Neural cell (in vitro differentiated cells): ENCODE data around the gene SGSH. TPM values are rescaled to one million over a fixed set of nuclear protein-coding genes. Genes with fewer than 3 reads are reported as not detected.

ENCODE experiments used
- H2AFZ ChIP-seq: fragments of 200-600, 300-800 bp; sonication (generic), shearing (Covaris generic); 2 replicates; pipeline ENCODE4 v1.6.0; 2014; ENCODE audit warnings: low read depth, mild to moderate bottlenecking, antibody characterized with exemption, low read length, moderate library complexity
- H3F3A ChIP-seq: fragments of 200-600 bp; shearing (Covaris generic); 2 replicates; pipeline ENCODE4 v1.6.1; 2016; ENCODE audit warnings: mild to moderate bottlenecking, moderate library complexity, mixed read lengths, antibody characterized with exemption, low read length; ENCODE audit not compliant: insufficient read depth, poor library complexity, severe bottlenecking
- H3K27ac ChIP-seq: fragments of 200-600, 300-800 bp; sonication (generic), shearing (Covaris generic); 2 replicates; pipeline ENCODE4 v1.5.1; 2014; ENCODE audit warnings: mild to moderate bottlenecking, low read length, moderate library complexity
- H3K27me3 ChIP-seq: fragments of 300-800, 200-600 bp; sonication (generic), shearing (Covaris generic); 2 replicates; pipeline ENCODE4 v1.6.0; 2014; ENCODE audit warnings: mild to moderate bottlenecking, low read depth, low read length, moderate library complexity; ENCODE audit not compliant: insufficient read depth
- H3K36me3 ChIP-seq: fragments of 300-800, 200-600 bp; sonication (generic), shearing (Covaris generic); 2 replicates; pipeline ENCODE4 v1.5.1; 2014; ENCODE audit warnings: mild to moderate bottlenecking, antibody characterized with exemption, low read length, moderate library complexity; ENCODE audit not compliant: insufficient read depth
- H3K4me2 ChIP-seq: fragments of 300-800, 200-600 bp; sonication (generic), shearing (Covaris generic); 2 replicates; pipeline ENCODE4 v1.6.0; 2014; ENCODE audit warnings: mild to moderate bottlenecking, low read length
- H3K4me3 ChIP-seq: fragments of 300-800, 200-600 bp; sonication (generic), shearing (Covaris generic); 2 replicates; pipeline ENCODE4 v1.5.1; 2014; ENCODE audit warnings: mild to moderate bottlenecking, low read length, moderate library complexity
- H3K79me2 ChIP-seq: fragments of 200-600 bp; shearing (Covaris generic); replicated peaks from 2 replicates; pipeline ENCODE4 v1.6.0; 2014; ENCODE audit warnings: mild to moderate bottlenecking, low read length, moderate library complexity; ENCODE audit not compliant: insufficient read depth
- H3K9ac ChIP-seq: fragments of 300-800, 200-600 bp; sonication (generic), shearing (Covaris generic); 2 replicates; pipeline ENCODE4 v1.6.1; 2016; ENCODE audit warnings: mild to moderate bottlenecking, low read length, mixed read lengths
- H3K9me2 ChIP-seq: fragments of 200-600 bp; shearing (Covaris generic); 2 replicates; pipeline ENCODE4 v1.6.1; 2016; ENCODE audit warnings: mild to moderate bottlenecking, low read length, mixed read lengths; ENCODE audit not compliant: insufficient read depth
- H3K9me3 ChIP-seq: fragments of 200-600, 300-800 bp; sonication (generic), shearing (Covaris generic); 2 replicates; pipeline ENCODE4 v1.6.1; 2016; ENCODE audit warnings: mild to moderate bottlenecking, mixed run types, low read length, moderate library complexity, mixed read lengths
- H4K20me1 ChIP-seq: fragments of 200-600 bp; shearing (Covaris generic); 2 replicates; pipeline ENCODE4 v1.6.1; 2016; ENCODE audit warnings: mild to moderate bottlenecking, mixed run types; ENCODE audit not compliant: insufficient read depth
- CTCF ChIP-seq: fragments of 450-650 bp; IDR thresholded peaks from 2 replicates; pipeline ENCODE4 v1.5.1; 2014; ENCODE audit warnings: antibody characterized with exemption, mild to moderate bottlenecking, moderate library complexity; ENCODE audit not compliant: poor library complexity, severe bottlenecking
- EP300 ChIP-seq: fragments of 450-650 bp; conservative IDR thresholded peaks from 2 replicates; pipeline ENCODE4 v1.6.1; 2014; ENCODE audit warnings: antibody characterized with exemption, mild to moderate bottlenecking, moderate library complexity; ENCODE audit not compliant: poor library complexity, severe bottlenecking
- EZH2 ChIP-seq: fragments of 200-600, 300-800 bp; shearing (Covaris generic), sonication (generic); IDR thresholded peaks from 2 replicates; pipeline ENCODE4 v1.6.1; 2014; ENCODE audit warnings: antibody characterized with exemption, low read length, borderline replicate concordance, mild to moderate bottlenecking; ENCODE audit not compliant: insufficient read depth, poor library complexity, severe bottlenecking
- MXI1 ChIP-seq: fragments of 450-650 bp; conservative IDR thresholded peaks from 2 replicates; pipeline ENCODE4 v1.6.1; 2014; ENCODE audit warnings: antibody characterized with exemption, mild to moderate bottlenecking; ENCODE audit not compliant: poor library complexity, severe bottlenecking
- POLR2AphosphoS5 ChIP-seq: IDR thresholded peaks from 2 replicates; pipeline ENCODE4 v1.6.1; 2012
- RAD21 ChIP-seq: fragments of 450-650 bp; conservative IDR thresholded peaks from 2 replicates; pipeline ENCODE4 v1.6.1; 2014; ENCODE audit warnings: antibody characterized with exemption, mild to moderate bottlenecking, moderate library complexity
- REST ChIP-seq: IDR thresholded peaks from 2 replicates; pipeline ENCODE4 v1.6.1; 2012; ENCODE audit warnings: borderline replicate concordance
- SMC3 ChIP-seq: fragments of 450-650 bp; conservative IDR thresholded peaks from 2 replicates; pipeline ENCODE4 v1.6.1; 2014; ENCODE audit warnings: antibody characterized with exemption, mild to moderate bottlenecking, moderate library complexity; ENCODE audit not compliant: poor library complexity
- TAF1 ChIP-seq: IDR thresholded peaks from 2 replicates; pipeline ENCODE4 v1.6.1; 2012; ENCODE audit warnings: low read depth
- polyA plus RNA-seq: library from polyadenylated mRNA; depleted of rRNA; stranded (reverse); fragments of >200 nt; gene quantifications from 2 replicates; pipeline ENCODE4 v1.2.3, GENCODE V29; 2014

SGSH gene
- polyA plus RNA-seq, 1 donor from 2014 or later: 8.0 TPM

- H3K9ac ChIP-seq: no peak overlapping the region
- no peaks in the 10 kb centered on the region for H3K36me3 ChIP-seq
- H3K79me2 ChIP-seq: no peaks in the 10 kb centered on the region
- H3K27me3 ChIP-seq: no peaks in the 10 kb centered on the region
- no peak overlapping the region for H3K4me2 ChIP-seq
- no peak overlapping the region for H2AFZ ChIP-seq
- no peak overlapping the region for H3K27ac ChIP-seq
- no peaks in the 10 kb centered on the region for H4K20me1 ChIP-seq
- H3F3A ChIP-seq: no peaks in the 10 kb centered on the region
- no peaks in the 10 kb centered on the region for H3K9me2 ChIP-seq
- TF ChIP-seq EP300 (no peak), REST (no peak), SMC3 (no peak), EZH2 (no peak), POLR2AphosphoS5 (no peak), MXI1 (no peak), CTCF (no peak), TAF1 (no peak), RAD21 (no peak)
- no peak overlapping the region for H3K4me3 ChIP-seq
- H3K9me3 ChIP-seq: no peaks in the 10 kb centered on the region
These were observed 28.9 kb downstream of the SGSH start for GRCh38 chr17:80191192-80191591.

DNA sequence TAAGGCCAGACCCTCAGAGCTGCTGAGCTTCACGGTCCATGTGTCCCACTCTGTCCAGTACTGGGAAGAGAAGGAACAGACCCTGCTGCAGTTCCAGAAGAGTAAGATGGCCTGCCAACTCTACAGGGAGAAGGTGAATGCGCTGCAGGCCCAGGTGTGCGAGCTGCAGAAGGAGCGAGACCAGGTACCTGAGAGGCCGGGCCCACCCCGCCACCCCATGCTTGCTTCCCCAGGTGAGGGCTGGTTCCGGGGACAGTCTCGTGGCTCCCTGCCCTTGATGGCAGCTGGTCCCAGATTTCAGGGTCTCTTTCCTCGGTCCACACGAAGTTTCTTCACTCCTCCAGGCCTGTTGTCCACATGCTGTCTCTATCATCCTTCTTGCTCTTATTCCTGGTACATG is 29.4 kb downstream of the SGSH start:
- Histone ChIP-seq H4K20me1 (no peaks in the 10 kb centered on the region), H3K9me3 (no peaks in the 10 kb centered on the region), H3K27ac (no peak overlapping the region), H3K9me2 (no peaks in the 10 kb centered on the region), H3K4me3 (no peak overlapping the region), H3K27me3 (no peaks in the 10 kb centered on the region), H3F3A (no peaks in the 10 kb centered on the region), H3K36me3 (no peaks in the 10 kb centered on the region), H3K79me2 (no peaks in the 10 kb centered on the region), H3K9ac (no peak overlapping the region), H2AFZ (no peak overlapping the region), H3K4me2 (no peak overlapping the region)
- TF ChIP-seq RAD21 (no peak), TAF1 (no peak), SMC3 (no peak), EZH2 (no peak), EP300 (no peak), POLR2AphosphoS5 (no peak), CTCF (no peak), MXI1 (no peak), REST (no peak)
